ENCODE data around the gene ARFGAP3.

DNA sequence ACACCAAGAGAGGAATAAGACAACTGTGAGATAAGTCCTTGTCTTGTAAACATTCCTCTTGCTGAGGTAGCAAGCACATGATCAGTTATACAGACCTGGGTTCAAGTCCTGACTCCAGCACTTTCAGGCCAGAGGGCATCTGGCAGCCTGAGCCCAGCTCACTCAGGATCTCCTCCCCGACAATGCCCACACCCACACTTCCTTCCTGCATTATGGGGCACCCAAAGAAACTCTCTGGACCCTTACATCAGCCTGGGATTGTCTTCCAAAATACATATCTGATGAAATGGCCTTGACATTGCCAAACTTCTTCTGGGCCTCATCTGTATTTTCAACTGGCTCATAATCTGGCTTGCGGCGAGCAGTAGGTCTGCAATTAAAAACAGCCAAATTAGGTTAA, 48.6 kb downstream of the ARFGAP3 start:
- TF ChIP-seq, protein P1, sequence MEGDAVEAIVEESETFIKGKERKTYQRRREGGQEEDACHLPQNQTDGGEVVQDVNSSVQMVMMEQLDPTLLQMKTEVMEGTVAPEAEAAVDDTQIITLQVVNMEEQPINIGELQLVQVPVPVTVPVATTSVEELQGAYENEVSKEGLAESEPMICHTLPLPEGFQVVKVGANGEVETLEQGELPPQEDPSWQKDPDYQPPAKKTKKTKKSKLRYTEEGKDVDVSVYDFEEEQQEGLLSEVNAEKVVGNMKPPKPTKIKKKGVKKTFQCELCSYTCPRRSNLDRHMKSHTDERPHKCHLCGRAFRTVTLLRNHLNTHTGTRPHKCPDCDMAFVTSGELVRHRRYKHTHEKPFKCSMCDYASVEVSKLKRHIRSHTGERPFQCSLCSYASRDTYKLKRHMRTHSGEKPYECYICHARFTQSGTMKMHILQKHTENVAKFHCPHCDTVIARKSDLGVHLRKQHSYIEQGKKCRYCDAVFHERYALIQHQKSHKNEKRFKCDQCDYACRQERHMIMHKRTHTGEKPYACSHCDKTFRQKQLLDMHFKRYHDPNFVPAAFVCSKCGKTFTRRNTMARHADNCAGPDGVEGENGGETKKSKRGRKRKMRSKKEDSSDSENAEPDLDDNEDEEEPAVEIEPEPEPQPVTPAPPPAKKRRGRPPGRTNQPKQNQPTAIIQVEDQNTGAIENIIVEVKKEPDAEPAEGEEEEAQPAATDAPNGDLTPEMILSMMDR (IDR thresholded peaks at IDR 0.05) = no peak
- TF ChIP-seq CEBPB (IDR thresholded peaks at IDR 0.05) (no peak), ZC3H11A (IDR thresholded peaks at IDR 0.05) (no peak), MYC (IDR thresholded peaks at IDR 0.05; ENCODE audit: borderline replicate concordance, low read length) (no peak), RFX5 (IDR thresholded peaks at IDR 0.05) (no peak), PHF8 (IDR thresholded peaks at IDR 0.05; ENCODE audit: borderline replicate concordance, low read depth) (no peak), POLR2AphosphoS2 (conservative IDR thresholded peaks at IDR 0.05; ENCODE audit: low read length) (no peak)
- TF ChIP-seq, protein P2, sequence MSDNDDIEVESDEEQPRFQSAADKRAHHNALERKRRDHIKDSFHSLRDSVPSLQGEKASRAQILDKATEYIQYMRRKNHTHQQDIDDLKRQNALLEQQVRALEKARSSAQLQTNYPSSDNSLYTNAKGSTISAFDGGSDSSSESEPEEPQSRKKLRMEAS (IDR thresholded peaks at IDR 0.05) = no peak
